GM12878 (cell line): Measurements from ENCODE around the gene MRPL53. TPM values are rescaled to one million over a fixed set of nuclear protein-coding genes. Genes with fewer than 3 reads are reported as not detected.

Experiments
- ATAC-seq: fragments of 200-7000 bp; cut with Tn5 transposase; 3 replicates; pipeline ENCODE4 v1.9.1; 2020; ENCODE audit warnings: mild to moderate bottlenecking, moderate library complexity
- BruUV-seq: library from RNA; stranded (reverse); fragments of 400-500 nt; replicated peaks from 2 replicates; lab custom pipeline; 2021; lab: Mats Ljungman, UMichigan
- CTCF ChIA-PET: fragments of 300-600 bp; sonication (Branson Sonifier 250); formaldehyde crosslinking; extraction: SDS; loops from one replicate; lab custom pipeline; 2021; ENCODE audit warnings: inconsistent platforms; lab: Yijun Ruan, JAX
- POLR2A ChIA-PET: fragments of 350-600 bp; formaldehyde crosslinking; extraction: SDS; loops from one replicate; lab custom pipeline; 2021; ENCODE audit warnings: inconsistent platforms; lab: Charles Lee
- RAD21 ChIA-PET: fragments of 300-600 bp; sonication (Branson Sonifier 250); formaldehyde crosslinking; loops from one replicate; lab custom pipeline; 2023; ENCODE audit warnings: antibody characterized with exemption; ENCODE audit not compliant: unreplicated experiment; lab: Charles Lee
- SMC1A ChIA-PET: fragments of 300-600 bp; sonication (Branson Sonifier 250); formaldehyde crosslinking; loops from one replicate; lab custom pipeline; 2023; ENCODE audit not compliant: unreplicated experiment, uncharacterized antibody; lab: Charles Lee
- DNase-seq: peaks from one replicate; pipeline ENCODE4 v3.0.0-alpha.2; 2011; ENCODE audit warnings: low read depth, low spot score
- FAIRE-seq: peaks from 3 replicates; lab custom pipeline; 2011; peaks lifted over from hg19 to GRCh38; lab: Jason Lieb, UNC
- H2AFZ ChIP-seq: 2 replicates; pipeline ENCODE4 v1.6.0; 2011; ENCODE audit warnings: low read depth, low read length, control low read depth; ENCODE audit not compliant: control insufficient read depth
- H3K27ac ChIP-seq: 2 replicates; pipeline ENCODE4 v1.5.1; 2011; ENCODE audit warnings: control low read depth; ENCODE audit not compliant: control insufficient read depth, insufficient read depth
- H3K27me3 ChIP-seq, 2 experiments: replicated peaks in 1 of 2; 2 replicates each; pipeline versions ENCODE4 v1.6.0 to v1.6.1; 2011; ENCODE audit warnings: low read length in 1 of 2; ENCODE audit not compliant: control insufficient read depth in 2 of 2, insufficient read depth in 2 of 2
- H3K36me3 ChIP-seq, 2 experiments: 2 replicates each; pipeline ENCODE4 v1.5.1; 2011; ENCODE audit warnings: low read length in 1 of 2; ENCODE audit not compliant: control insufficient read depth in 2 of 2, insufficient read depth in 2 of 2
- H3K4me1 ChIP-seq: 2 replicates; pipeline ENCODE4 v1.6.1; 2011; ENCODE audit warnings: mild to moderate bottlenecking, low read length, moderate library complexity, mixed read lengths; ENCODE audit not compliant: control insufficient read depth, insufficient read depth
- H3K4me2 ChIP-seq: 2 replicates; pipeline ENCODE4 v1.6.0; 2011; ENCODE audit warnings: control low read depth; ENCODE audit not compliant: control insufficient read depth, insufficient read depth
- H3K4me3 ChIP-seq: fragments of 200-600 bp; sonication (generic); 2 replicates; pipeline ENCODE4 v1.5.1; 2016
- H3K79me2 ChIP-seq: 2 replicates; pipeline ENCODE4 v1.6.0; 2011; ENCODE audit warnings: low read length; ENCODE audit not compliant: control insufficient read depth, insufficient read depth
- H3K9ac ChIP-seq: 2 replicates; pipeline ENCODE4 v1.8.0; 2011; ENCODE audit warnings: low read length, control low read depth, mixed read lengths; ENCODE audit not compliant: control insufficient read depth, insufficient read depth
- H3K9me3 ChIP-seq: replicated peaks from 3 replicates; pipeline ENCODE4 v1.5.1; 2011; ENCODE audit warnings: mild to moderate bottlenecking, low read length; ENCODE audit not compliant: control insufficient read depth, insufficient read depth
- H4K20me1 ChIP-seq: 2 replicates; pipeline ENCODE4 v1.6.0; 2011; ENCODE audit not compliant: control insufficient read depth, insufficient read depth
- ASH2L ChIP-seq: fragments of 300-600, 200-600 bp; sonication (generic); IDR thresholded peaks from 2 replicates; pipeline ENCODE4 v1.6.1; 2017; ENCODE audit warnings: low read depth, mild to moderate bottlenecking, borderline replicate concordance
- BHLHE40 ChIP-seq, 2 experiments: fragments of 450-650 bp in 1 of 2; IDR thresholded peaks; 2 replicates each; pipeline ENCODE4 v1.6.1; 2011 to 2017; ENCODE audit warnings: low read depth in 2 of 2, borderline replicate concordance in 1 of 2, improper control_type of control experiment in 1 of 2, low read length in 1 of 2, mild to moderate bottlenecking in 1 of 2
- BRCA1 ChIP-seq: IDR thresholded peaks from 2 replicates; pipeline ENCODE4 v1.6.1; 2011; ENCODE audit warnings: low read depth, low read length, improper control_type of control experiment
- CBFB ChIP-seq: IDR thresholded peaks from 2 replicates; pipeline ENCODE4 v1.6.1; 2016; ENCODE audit warnings: antibody characterized with exemption, low read depth
- CBX5 ChIP-seq: sonication (generic); IDR thresholded peaks from 2 replicates; pipeline ENCODE4 v1.6.1; 2016; ENCODE audit warnings: low read depth, moderate library complexity, mild to moderate bottlenecking, inconsistent platforms
- CHD4 ChIP-seq: fragments of 200-600 bp; sonication (generic); IDR thresholded peaks from 2 replicates; pipeline ENCODE4 v1.6.1; 2016; ENCODE audit warnings: mild to moderate bottlenecking
- GATAD2B ChIP-seq: fragments of 450-650 bp; conservative IDR thresholded peaks from 2 replicates; pipeline ENCODE4 v1.6.1; 2017; ENCODE audit warnings: low read depth, mild to moderate bottlenecking, moderate library complexity
- HCFC1 ChIP-seq: fragments of 150-350 bp; IDR thresholded peaks from 2 replicates; pipeline ENCODE4 v1.6.1; 2014; ENCODE audit warnings: low read length
- IKZF1 ChIP-seq: fragments of 450-650 bp; conservative IDR thresholded peaks from 2 replicates; pipeline ENCODE4 v1.6.1; 2017; ENCODE audit warnings: antibody characterized with exemption, mild to moderate bottlenecking
- IRF3 ChIP-seq: fragments of 450-650 bp; IDR thresholded peaks from 2 replicates; pipeline ENCODE4 v1.6.1; 2014; ENCODE audit warnings: mild to moderate bottlenecking
- JUND ChIP-seq: IDR thresholded peaks from 2 replicates; pipeline ENCODE4 v1.6.1; 2012; ENCODE audit warnings: low read depth, mild to moderate bottlenecking, low read length, improper control_type of control experiment, moderate library complexity
- NFXL1 ChIP-seq: fragments of 450-650 bp; IDR thresholded peaks from 2 replicates; pipeline ENCODE4 v1.6.1; 2017; ENCODE audit warnings: antibody characterized with exemption, mild to moderate bottlenecking, borderline replicate concordance
- NR2C1 ChIP-seq: fragments of 450-650 bp; IDR thresholded peaks from 2 replicates; pipeline ENCODE4 v1.6.1; 2017; ENCODE audit warnings: antibody characterized with exemption, mild to moderate bottlenecking, moderate library complexity
- PAX8 ChIP-seq: fragments of 450-650 bp; IDR thresholded peaks from 2 replicates; pipeline ENCODE4 v1.6.1; 2017; ENCODE audit warnings: mild to moderate bottlenecking, moderate library complexity
- POLR2A ChIP-seq: IDR thresholded peaks from 2 replicates; pipeline ENCODE4 v1.6.1; 2011; ENCODE audit warnings: low read depth, mild to moderate bottlenecking, low read length
- RCOR1 ChIP-seq: conservative IDR thresholded peaks from 2 replicates; pipeline ENCODE4 v1.6.1; 2012; ENCODE audit warnings: low read depth, low read length, improper control_type of control experiment
- RFX5 ChIP-seq: IDR thresholded peaks from 2 replicates; pipeline ENCODE4 v1.6.1; 2011; ENCODE audit warnings: low read depth, low read length, improper control_type of control experiment
- SMAD1 ChIP-seq: fragments of 450-650 bp; IDR thresholded peaks from 2 replicates; pipeline ENCODE4 v1.6.1; 2018; ENCODE audit warnings: mild to moderate bottlenecking, low read depth; ENCODE audit not compliant: partially characterized antibody
- TARDBP ChIP-seq: IDR thresholded peaks from 2 replicates; pipeline ENCODE4 v1.6.1; 2016; ENCODE audit warnings: borderline replicate concordance
- TBL1XR1 ChIP-seq: IDR thresholded peaks from 2 replicates; pipeline ENCODE4 v1.6.1; 2012; ENCODE audit warnings: low read depth, low read length, improper control_type of control experiment
- TCF12 ChIP-seq: IDR thresholded peaks from 2 replicates; pipeline ENCODE4 v1.6.1; 2011; ENCODE audit warnings: low read depth, mild to moderate bottlenecking, low read length
- TCF7 ChIP-seq: IDR thresholded peaks from 2 replicates; pipeline ENCODE4 v1.6.1; 2014; ENCODE audit warnings: antibody characterized with exemption, borderline replicate concordance
- WRNIP1 ChIP-seq: IDR thresholded peaks from 2 replicates; pipeline ENCODE4 v1.6.1; 2011; ENCODE audit warnings: low read depth, low read length, improper control_type of control experiment, borderline replicate concordance
- WGBS: methylation state at CpG from one replicate; pipeline ENCODE4 v1.1.6; 2016; ENCODE audit warnings: low lambda C conversion rate; ENCODE audit not compliant: insufficient replicate concordance, insufficient coverage; ENCODE audit errors: missing lambda C conversion rate; 5-methylcytosine and 5-hydroxymethylcytosine counted together
- in situ Hi-C: fragments of 300-500 bp; cut with MboI; formaldehyde crosslinking; loops from 9 replicates; pipeline ENCODE4 v1.14.3; 2018; ENCODE audit warnings: mixed read lengths
- intact Hi-C: fragments of 100-400 bp; cut with micrococcal nuclease; formaldehyde crosslinking; loops from one replicate; pipeline ENCODE4 v1.14.2; 2022; ENCODE audit not compliant: unreplicated experiment
- polyA plus RNA-seq, 11 experiments: library from polyadenylated mRNA; depleted of rRNA in 4 of 11; unstranded in 6 of 11; stranded (reverse) in 5 of 11; fragments of >200 nt; fragmentation: Nextera tagmentation in 4 of 11; fragmentation: Illumina TruSeq in 1 of 11; extraction: Ambion mirVana in 4 of 11; extraction: Trizol in 1 of 11; gene quantifications; 1 replicate in 1 of 11; 2 replicates in 10 of 11; pipeline versions ENCODE4 v1.2.1 to v1.2.3, GENCODE V29; 2011 to 2016; ENCODE audit warnings: inconsistent platforms in 2 of 11, missing spikeins in 2 of 11, low read depth in 1 of 11
- total RNA-seq, 4 experiments: library from RNA; depleted of rRNA in 3 of 4; stranded (reverse); fragments of >200 nt in 3 of 4; fragmentation: Illumina TruSeq in 1 of 4; extraction: Trizol in 1 of 4; gene quantifications; 2 replicates each; pipeline versions ENCODE4 v1.2.1 to v1.2.3, GENCODE V29; 2013 to 2021
- TF ChIP-seq, protein P1 (sequence below), 3 experiments: IDR thresholded peaks in 2 of 3; conservative IDR thresholded peaks in 1 of 3; 2 replicates each; pipeline ENCODE4 v1.5.1; 2011; ENCODE audit warnings: low read depth in 3 of 3, low read length in 3 of 3, mild to moderate bottlenecking in 3 of 3, control low read depth in 2 of 3, moderate library complexity in 2 of 3, inconsistent platforms in 1 of 3, mixed read lengths in 1 of 3; ENCODE audit not compliant: control insufficient read depth in 2 of 3, insufficient read depth in 1 of 3; ENCODE audit errors: extremely low read depth in 1 of 3

Gene MRPL53
- total and polyA plus RNA-seq, 10 of the 15 experiments (the other 5 are each of a cell fraction or from before 2014, with no cell fraction given): 15.1 to 167 (median 80.9) TPM

GRCh38 chr2:74457549-74458131, 14.8 kb downstream of the MRPL53 start:
- in situ Hi-C loops: no loop called here
- under 1% methylated on average over 43 of the region's 46 CpGs for WGBS
- peaks cover 18% of the 10 kb centered on the region for H3K79me2 ChIP-seq
- intact Hi-C loops: loop anchor here (1.0 kb wide), 3 partner anchors 8 to 72 kb away; partner anchors contain the start of genes AUP1, CCDC142, HTRA2 and MOGS
- H3K9ac ChIP-seq: peak overlapping the region; percentile 87
- peak overlapping the region; percentile 81 for H2AFZ ChIP-seq
- no TSS peak for BruUV-seq
- no peaks in the 10 kb centered on the region for H4K20me1 ChIP-seq
- H3K36me3 ChIP-seq: peaks cover 0 to 2% of the 10 kb centered on the region in 2 experiments; a peak in 3 of 4 replicates
- no peak for FAIRE-seq
- H3K4me1 ChIP-seq: peaks cover 16% of the 10 kb centered on the region
- ATAC-seq: peak; percentile 71
- SMC1A ChIA-PET: interaction anchor here (0.7 to 5.5 kb wide), 13 partner anchors 10 to 130 kb away, joined by 3 to 24 read pairs (median 7); partner anchors contain the start of genes C2orf81, CCDC142, TTC31 and WDR54
- CTCF ChIA-PET: interaction anchor here (1.2 to 6.7 kb wide), 9 partner anchors 9 to 130 kb away, joined by 3 to 54 read pairs (median 9); partner anchors contain the start of genes AUP1, CCDC142, HTRA2 and TTC31
- RAD21 ChIA-PET: interaction anchor here (0.8 to 3.5 kb wide), 22 partner anchors 9 to 427 kb away, joined by 3 to 21 read pairs (median 5); partner anchors contain the start of genes AUP1, C2orf81, CCDC142 and HTRA2
- H3K27me3 ChIP-seq: no peaks in the 10 kb centered on the region
- POLR2A ChIA-PET: interaction anchor here (0.6 to 5.8 kb wide), 17 partner anchors 10 to 279 kb away, joined by 3 to 44 read pairs (median 4); partner anchors contain the start of genes C2orf81, CCDC142, HTRA2 and MOB1A
- DNase-seq: no peak
- no peaks in the 10 kb centered on the region for H3K9me3 ChIP-seq
- H3K4me2 ChIP-seq: peak overlapping the region; percentile 88
- peak overlapping the region; percentile 80 for H3K4me3 ChIP-seq
- peak overlapping the region; percentile 96 for H3K27ac ChIP-seq
- 0 out of 2 replicates have a peak, but pooled peaks have one; percentile 18 for TF ChIP-seq CBX5
- peak; percentile 88 for TF ChIP-seq NR2C1
- TF ChIP-seq GATAD2B: peak; percentile 89
- no peak for TF ChIP-seq RCOR1
- no peak for TF ChIP-seq HCFC1
- TF ChIP-seq POLR2A: peak; percentile 91
- no peak for TF ChIP-seq IRF3
- peak; percentile 96 for TF ChIP-seq IKZF1
- TF ChIP-seq WRNIP1: no peak
- peak; percentile 73 for TF ChIP-seq SMAD1
- peak; percentile 86 for TF ChIP-seq TCF12
- TF ChIP-seq, protein P1, sequence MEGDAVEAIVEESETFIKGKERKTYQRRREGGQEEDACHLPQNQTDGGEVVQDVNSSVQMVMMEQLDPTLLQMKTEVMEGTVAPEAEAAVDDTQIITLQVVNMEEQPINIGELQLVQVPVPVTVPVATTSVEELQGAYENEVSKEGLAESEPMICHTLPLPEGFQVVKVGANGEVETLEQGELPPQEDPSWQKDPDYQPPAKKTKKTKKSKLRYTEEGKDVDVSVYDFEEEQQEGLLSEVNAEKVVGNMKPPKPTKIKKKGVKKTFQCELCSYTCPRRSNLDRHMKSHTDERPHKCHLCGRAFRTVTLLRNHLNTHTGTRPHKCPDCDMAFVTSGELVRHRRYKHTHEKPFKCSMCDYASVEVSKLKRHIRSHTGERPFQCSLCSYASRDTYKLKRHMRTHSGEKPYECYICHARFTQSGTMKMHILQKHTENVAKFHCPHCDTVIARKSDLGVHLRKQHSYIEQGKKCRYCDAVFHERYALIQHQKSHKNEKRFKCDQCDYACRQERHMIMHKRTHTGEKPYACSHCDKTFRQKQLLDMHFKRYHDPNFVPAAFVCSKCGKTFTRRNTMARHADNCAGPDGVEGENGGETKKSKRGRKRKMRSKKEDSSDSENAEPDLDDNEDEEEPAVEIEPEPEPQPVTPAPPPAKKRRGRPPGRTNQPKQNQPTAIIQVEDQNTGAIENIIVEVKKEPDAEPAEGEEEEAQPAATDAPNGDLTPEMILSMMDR (IDR thresholded peaks at IDR 0.05 in 2 of 3, conservative IDR thresholded peaks at IDR 0.05 in 1 of 3; ENCODE audit: control insufficient read depth in 2 of 3, extremely low read depth in 1 of 3, insufficient read depth in 1 of 3, low read depth in 3 of 3, low read length in 3 of 3): no peak
- TF ChIP-seq BRCA1: no peak
- no peak for TF ChIP-seq TCF7
- no peak for TF ChIP-seq PAX8
- no peak; the same call in none of the 2 replicates for TF ChIP-seq TARDBP
- TF ChIP-seq RFX5: no peak
- peak; percentile 52; the same call in 1 of the 2 replicates for TF ChIP-seq CBFB
- TF ChIP-seq CHD4: no peak
- peak; percentile 13 to 16; a peak in 1 of 4 replicates for TF ChIP-seq BHLHE40 (IDR thresholded peaks at IDR 0.05; ENCODE audit: borderline replicate concordance in 1 of 2, low read depth in 2 of 2, low read length in 1 of 2)
- TF ChIP-seq TBL1XR1: no peak
- TF ChIP-seq JUND: no peak
- TF ChIP-seq ASH2L: no peak
- no peak for TF ChIP-seq NFXL1
